ENCODE data around the gene SPATA31A3.
"Not testable (repeated sequence)": the region's sequence is repeated elsewhere in the genome, so short reads cannot be mapped to it uniquely, and the experiment has no call there.

The SPATA31A3 gene

DNA sequence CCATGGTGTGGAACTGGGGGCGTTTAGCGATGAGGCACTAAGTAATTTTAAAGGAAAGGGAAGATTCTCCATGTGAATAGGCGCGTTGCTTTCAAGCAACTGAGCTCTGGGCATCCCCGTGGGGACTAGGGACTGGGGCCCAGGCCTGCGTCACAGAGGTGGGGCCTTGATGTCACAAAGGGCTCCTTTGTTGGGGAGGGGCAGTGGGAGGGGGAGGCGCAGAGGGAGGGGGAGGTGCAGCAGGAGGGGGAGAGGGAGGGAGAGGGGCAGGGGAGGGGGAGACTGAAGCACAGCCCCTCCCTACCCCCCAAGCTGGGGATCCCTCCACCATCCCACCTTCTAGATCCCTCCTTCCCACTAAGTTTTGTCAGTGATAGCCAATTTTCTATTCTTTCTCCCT, at the start of gene SPATA31A3:
Gene SPATA31A3 (minus strand): TSS at position 101 of the 400 bp plus-strand sequence. CDS start 29 bp downstream, at position 72.
- not testable (repeated sequence) for H3K4me3 Mint-ChIP-seq; DNase-seq (ENCODE audit: low spot score); H3K9me3 Mint-ChIP-seq; H3K27ac Mint-ChIP-seq; H3K36me3 Mint-ChIP-seq (ENCODE audit: low read depth); H3K27me3 Mint-ChIP-seq (ENCODE audit: low read depth); H3K4me1 Mint-ChIP-seq (ENCODE audit: low read depth)

DNA sequence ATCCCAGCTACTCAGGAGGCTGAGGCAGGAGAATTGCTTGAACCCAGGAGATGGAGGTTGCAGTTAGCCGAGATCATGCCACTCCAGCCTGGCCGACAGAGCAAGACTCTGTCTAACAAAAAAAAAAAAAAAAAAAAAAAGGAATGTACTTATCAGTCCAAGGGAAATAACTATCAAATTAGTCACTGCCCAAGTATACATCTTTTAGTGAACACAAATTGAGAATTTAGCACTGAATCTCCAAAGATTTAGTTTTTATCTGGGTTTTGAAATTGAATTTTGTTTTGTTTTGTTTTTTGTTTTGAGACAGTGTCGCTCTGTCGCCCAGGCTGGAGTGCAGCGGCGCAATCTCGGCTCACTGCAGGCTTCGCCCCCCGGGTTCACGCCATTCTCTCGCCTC, 39.8 kb downstream of the SPATA31A3 start:
- DNase-seq (ENCODE audit: low spot score); H3K9me3 Mint-ChIP-seq; H3K4me1 Mint-ChIP-seq (ENCODE audit: low read depth); H3K27ac Mint-ChIP-seq; H3K4me3 Mint-ChIP-seq; H3K27me3 Mint-ChIP-seq (ENCODE audit: low read depth); H3K36me3 Mint-ChIP-seq (ENCODE audit: low read depth): not testable (repeated sequence)

GRCh38 chr9:66942400-66943155, 49.8 kb downstream of the SPATA31A3 start:
- not testable (repeated sequence) for H3K27me3 Mint-ChIP-seq (ENCODE audit: low read depth); DNase-seq (ENCODE audit: low spot score); H3K4me1 Mint-ChIP-seq (ENCODE audit: low read depth); H3K27ac Mint-ChIP-seq; H3K9me3 Mint-ChIP-seq; H3K4me3 Mint-ChIP-seq; H3K36me3 Mint-ChIP-seq (ENCODE audit: low read depth)

- not testable (repeated sequence) for H3K4me1 Mint-ChIP-seq (ENCODE audit: low read depth); H3K4me3 Mint-ChIP-seq; H3K9me3 Mint-ChIP-seq; DNase-seq (ENCODE audit: low spot score); H3K36me3 Mint-ChIP-seq (ENCODE audit: low read depth); H3K27me3 Mint-ChIP-seq (ENCODE audit: low read depth); H3K27ac Mint-ChIP-seq
Observed at GRCh38 chr9:66939878-66940830, 52.2 kb downstream of the SPATA31A3 start.

DNA sequence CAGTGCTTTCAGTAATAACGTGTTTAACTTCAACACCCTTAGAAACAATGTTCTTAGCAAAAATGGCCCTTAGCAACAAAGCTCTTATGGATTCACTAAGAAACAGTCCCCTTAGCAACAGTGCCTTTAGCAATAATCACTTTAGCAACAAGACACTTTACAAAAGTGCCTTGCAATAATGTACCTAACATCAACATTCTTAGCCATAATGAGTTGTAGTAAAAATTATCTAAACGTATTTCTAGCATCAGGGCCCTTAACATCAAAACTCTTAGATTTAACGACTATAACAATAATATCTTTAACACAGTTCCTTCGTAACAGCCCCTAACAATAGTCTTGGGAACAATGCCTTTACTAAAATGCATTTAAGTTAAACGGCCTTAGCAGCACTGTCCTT, 54.0 kb downstream of the SPATA31A3 start:
- H3K27me3 Mint-ChIP-seq (ENCODE audit: low read depth); H3K9me3 Mint-ChIP-seq; H3K27ac Mint-ChIP-seq; H3K4me3 Mint-ChIP-seq; DNase-seq (ENCODE audit: low spot score); H3K4me1 Mint-ChIP-seq (ENCODE audit: low read depth); H3K36me3 Mint-ChIP-seq (ENCODE audit: low read depth): not testable (repeated sequence)

GRCh38 chr9:66937662-66938061, 54.7 kb downstream of the SPATA31A3 start:
- H3K4me3 Mint-ChIP-seq; H3K27ac Mint-ChIP-seq; H3K27me3 Mint-ChIP-seq (ENCODE audit: low read depth); H3K36me3 Mint-ChIP-seq (ENCODE audit: low read depth); H3K4me1 Mint-ChIP-seq (ENCODE audit: low read depth); H3K9me3 Mint-ChIP-seq; DNase-seq (ENCODE audit: low spot score): not testable (repeated sequence)
